WI38 (cell line): Measurements from ENCODE around the gene PAK6.

Experiments
- H3K4me3 ChIP-seq: 2 replicates; pipeline ENCODE4 v1.5.1; 2011; ENCODE audit warnings: low read depth, mild to moderate bottlenecking, control low read depth, low read length
- TF ChIP-seq, protein P1 (sequence below): IDR thresholded peaks from 2 replicates; pipeline ENCODE4 v1.5.1; 2012; ENCODE audit warnings: low read depth, mild to moderate bottlenecking, control low read depth, low read length

PAK6 gene

DNA sequence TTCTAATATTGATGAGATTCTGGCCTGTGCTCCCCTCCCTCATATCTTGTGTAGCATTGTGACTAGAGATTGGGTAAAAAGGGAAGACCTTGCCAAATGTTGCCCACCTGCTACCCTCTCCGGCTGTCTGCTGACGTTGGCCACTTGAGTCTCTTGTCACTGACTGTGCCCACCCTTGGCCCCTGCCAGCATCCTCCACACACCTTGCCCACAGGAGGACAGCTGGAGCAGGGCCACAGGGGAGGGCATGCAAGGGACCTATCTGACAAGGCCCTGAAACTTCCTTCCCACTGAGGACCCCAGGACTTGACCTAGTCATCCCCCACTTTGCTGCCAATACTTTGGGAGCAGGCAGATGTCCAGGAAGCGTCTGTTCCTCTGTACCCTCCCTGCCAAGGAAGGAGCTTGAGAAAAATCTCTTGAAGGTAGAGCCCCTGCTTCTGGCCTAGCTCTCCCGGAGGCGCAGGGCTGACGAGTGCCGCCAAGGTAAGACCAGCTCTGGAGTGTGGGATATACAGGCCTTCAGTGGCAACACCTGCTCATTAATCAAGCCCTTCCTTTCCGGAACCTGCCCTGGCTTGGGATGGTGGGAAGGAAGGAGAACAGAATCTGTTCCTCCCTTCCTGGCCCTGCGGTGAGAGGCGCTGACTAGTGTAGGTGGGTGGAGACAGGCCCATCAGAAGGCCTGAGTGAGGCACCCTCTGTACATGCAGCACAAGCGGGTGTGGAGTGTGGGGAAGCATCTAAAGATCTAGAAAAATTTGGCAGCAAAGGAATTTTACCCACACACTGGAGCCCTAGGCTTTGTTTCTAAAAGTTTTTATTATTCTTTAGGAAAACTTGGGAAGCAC lies 4.9 kb upstream of the PAK6 start:
- H3K4me3 ChIP-seq: no peak overlapping the region

DNA sequence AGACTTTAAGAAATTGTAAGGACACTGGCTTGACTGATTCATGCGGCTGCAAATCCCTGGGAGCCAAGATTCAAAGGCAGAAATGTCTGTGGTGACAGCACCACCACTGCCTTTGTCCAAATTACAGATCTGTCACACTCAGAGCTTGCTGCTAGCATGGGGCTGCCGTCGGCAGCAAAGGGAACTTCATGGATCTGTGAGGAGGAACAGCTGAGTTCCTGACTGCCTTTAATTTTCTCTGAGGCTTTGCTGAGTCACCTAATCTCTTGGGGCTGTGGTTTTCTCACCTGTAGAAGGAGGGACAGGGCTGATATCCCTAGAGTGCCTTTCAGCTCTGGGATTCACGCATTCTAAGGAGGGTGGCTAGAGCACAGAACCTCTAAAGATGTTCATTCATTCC lies 4.1 kb upstream of the PAK6 start:
- no peak overlapping the region for H3K4me3 ChIP-seq
- TF ChIP-seq, protein P1, sequence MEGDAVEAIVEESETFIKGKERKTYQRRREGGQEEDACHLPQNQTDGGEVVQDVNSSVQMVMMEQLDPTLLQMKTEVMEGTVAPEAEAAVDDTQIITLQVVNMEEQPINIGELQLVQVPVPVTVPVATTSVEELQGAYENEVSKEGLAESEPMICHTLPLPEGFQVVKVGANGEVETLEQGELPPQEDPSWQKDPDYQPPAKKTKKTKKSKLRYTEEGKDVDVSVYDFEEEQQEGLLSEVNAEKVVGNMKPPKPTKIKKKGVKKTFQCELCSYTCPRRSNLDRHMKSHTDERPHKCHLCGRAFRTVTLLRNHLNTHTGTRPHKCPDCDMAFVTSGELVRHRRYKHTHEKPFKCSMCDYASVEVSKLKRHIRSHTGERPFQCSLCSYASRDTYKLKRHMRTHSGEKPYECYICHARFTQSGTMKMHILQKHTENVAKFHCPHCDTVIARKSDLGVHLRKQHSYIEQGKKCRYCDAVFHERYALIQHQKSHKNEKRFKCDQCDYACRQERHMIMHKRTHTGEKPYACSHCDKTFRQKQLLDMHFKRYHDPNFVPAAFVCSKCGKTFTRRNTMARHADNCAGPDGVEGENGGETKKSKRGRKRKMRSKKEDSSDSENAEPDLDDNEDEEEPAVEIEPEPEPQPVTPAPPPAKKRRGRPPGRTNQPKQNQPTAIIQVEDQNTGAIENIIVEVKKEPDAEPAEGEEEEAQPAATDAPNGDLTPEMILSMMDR: no peak

More for the DNA sequence above, 4.9 kb upstream of the PAK6 start:
- TF ChIP-seq, protein P1: no peak

DNA sequence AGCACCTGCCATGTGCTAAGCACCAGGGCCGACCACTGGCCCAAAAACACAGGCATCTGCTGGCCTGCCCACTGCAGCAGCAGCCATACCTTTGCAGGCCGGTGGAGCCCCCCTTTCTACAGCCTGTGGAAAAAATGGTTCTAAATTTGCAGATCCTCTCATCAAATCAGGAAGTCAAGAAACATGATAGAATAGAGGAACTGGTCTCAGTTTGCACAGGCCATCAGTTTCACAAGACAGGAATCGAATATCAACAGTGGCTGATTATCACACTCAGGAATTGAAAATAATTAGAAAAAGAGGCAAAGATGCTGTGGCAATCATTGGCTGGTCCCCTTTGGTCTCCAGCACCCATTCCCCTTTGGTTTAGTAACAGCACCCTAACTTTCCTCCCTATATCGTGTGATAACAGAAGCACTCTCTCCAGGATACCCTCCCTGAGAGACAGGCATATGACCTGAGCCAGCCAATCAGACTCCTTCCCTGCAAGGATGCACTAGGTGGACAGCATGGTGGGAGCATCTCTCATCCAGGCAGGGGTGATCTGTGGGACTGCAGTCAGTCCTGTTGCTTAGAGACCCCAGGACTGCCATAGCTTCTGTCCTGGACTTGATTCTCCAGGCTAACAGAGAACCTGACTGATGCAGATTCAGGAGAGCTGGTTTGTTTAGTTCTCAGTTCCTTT lies 3.5 kb upstream of the PAK6 start:
- TF ChIP-seq, protein P1: no peak
- H3K4me3 ChIP-seq: no peak overlapping the region

DNA sequence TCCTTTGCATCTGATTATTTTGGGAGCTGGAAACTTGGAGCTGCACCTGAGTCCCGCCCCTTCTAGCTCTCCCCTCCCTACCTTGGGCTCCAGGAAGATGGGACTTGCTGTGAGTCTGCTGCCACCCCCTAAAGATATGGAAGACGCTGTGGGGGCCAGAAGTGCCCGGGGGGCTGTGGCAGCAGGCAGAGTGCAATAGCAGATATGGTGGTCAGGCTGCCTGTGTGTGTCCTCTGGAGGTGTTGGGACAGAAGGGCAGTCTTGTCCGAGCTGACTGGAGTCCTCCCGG lies 485 bp downstream of the PAK6 start:
- TF ChIP-seq, protein P1: no peak
- H3K4me3 ChIP-seq: peak overlapping the region; percentile 47

DNA sequence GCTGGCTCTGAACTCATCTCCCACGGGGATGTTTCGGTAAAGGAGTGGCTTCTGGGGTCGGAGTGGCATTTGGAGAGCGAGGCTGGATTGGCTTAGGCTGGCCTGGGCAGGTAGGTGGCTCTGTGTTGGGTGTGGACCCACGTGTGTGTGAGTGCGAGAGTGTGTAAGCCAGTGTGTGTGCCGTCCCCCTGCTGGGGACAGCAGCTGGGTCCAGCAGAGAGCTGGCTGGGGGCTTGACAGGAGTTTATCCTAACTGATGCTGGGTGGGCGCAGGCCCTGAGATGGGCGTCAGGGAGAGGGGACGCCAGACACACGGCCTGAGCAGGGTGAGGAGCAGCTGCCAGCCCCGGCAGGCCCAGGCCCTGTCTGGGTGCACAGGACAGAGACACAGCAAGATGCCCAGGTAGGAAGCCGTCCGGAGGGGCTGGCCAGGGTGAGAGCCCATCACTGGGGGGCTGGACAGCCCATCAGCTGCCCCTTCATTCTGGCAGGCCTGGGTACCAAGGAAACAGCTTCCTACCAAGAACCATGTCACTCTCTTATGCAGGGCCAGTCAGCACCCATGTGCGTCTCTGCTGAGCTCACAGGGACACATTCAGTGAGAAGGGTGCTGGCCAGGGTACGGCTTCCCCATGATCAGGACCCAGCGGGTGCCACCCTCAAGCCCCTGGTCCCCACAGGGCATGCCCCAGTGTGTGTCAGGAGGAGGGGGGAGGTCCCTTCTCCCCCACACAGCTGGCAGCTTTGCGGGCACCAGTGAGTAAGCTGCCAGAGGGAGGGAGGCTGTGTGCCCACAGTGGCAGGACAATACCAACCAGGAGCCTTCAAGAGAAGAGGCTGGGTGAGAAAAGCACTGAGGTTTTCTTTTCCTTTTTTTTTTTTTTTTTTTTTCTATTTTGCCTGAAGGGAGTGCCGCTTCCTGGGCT lies 1.1 kb downstream of the PAK6 start:
- H3K4me3 ChIP-seq: no peak overlapping the region
- TF ChIP-seq, protein P1: no peak

DNA sequence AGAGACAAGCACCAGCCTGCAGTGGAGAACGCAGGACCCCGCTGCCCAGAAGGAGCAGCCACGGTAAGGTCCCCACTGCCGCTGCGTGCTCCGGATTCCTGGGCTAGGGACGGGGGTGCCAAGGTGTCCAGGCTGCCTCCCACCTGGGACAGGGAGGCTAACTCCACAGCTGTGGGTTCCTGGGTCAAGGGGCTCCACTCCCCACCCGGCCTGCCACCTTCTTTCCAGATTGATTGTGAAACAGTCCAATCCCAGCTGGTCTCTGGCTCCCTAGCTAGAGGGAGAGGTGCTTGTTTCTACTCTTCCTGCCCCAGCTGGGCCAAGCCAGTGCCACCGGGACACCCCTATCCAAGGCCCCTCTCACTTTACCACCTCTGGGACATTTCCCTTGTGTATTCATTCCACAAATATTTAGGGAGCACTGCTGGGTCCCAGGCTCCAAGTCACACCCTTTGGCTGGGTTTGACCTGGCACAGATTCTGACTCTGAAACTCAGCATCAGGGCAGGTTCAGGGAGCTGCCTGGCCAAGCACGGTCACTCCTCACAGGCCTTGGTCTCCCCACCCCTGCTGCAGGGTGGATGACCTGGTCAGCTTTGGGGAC lies 1.9 kb downstream of the PAK6 start:
- no peak overlapping the region for H3K4me3 ChIP-seq

More for the DNA sequence above, 1.9 kb downstream of the PAK6 start:
- TF ChIP-seq, protein P1: no peak
